ENCODE measurements around the gene OAT.

Gene OAT

DNA sequence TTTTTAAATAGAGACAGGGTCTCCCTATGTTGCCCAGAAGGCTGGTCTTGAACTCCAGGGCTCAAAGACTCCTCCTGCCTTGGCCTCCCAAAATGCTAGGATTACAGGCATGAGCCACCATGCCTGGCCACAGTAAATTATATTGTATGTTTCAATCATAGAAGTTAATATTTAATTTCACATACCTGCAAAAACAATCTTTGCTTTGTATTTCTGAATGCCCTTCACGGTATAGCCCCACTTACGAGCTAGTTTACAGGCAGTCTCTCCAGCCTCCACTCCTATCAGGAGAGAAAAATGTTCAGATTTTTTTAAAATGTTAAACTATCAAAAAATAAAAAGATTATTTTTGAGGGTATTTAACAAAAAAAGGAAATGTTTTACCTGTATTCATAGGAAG is 10.4 kb downstream of the OAT start:
- Histone ChIP-seq H3F3A (ENCODE audit: insufficient read depth, low read length) (peaks cover 6% of the 10 kb centered on the region; the same call in 1 of the 2 replicates), H3K27ac (ENCODE audit: low read length) (no peak overlapping the region), H3K9ac (ENCODE audit: low read length) (no peak overlapping the region), H3K4me1 (ENCODE audit: low read length) (peaks cover 5% of the 10 kb centered on the region; the same call in 1 of the 2 replicates), H2AFZ (ENCODE audit: low read length) (no peak overlapping the region), H3K79me2 (ENCODE audit: low read length) (peaks cover 13% of the 10 kb centered on the region; the same call in 1 of the 2 replicates), H4K20me1 (ENCODE audit: insufficient read depth, low read length) (no peaks in the 10 kb centered on the region), H3K9me3 (replicated peaks; ENCODE audit: insufficient read depth, low read length) (no peaks in the 10 kb centered on the region), H3K4me3 (ENCODE audit: low read length) (no peak overlapping the region), H3K9me2 (replicated peaks; ENCODE audit: insufficient read depth, low read length) (no peaks in the 10 kb centered on the region), H3K36me3 (replicated peaks; ENCODE audit: insufficient read depth, low read length) (no peaks in the 10 kb centered on the region; the same call in 1 of the 2 replicates), H3K27me3 (replicated peaks; ENCODE audit: insufficient read depth, low read length) (no peaks in the 10 kb centered on the region), H3K4me2 (ENCODE audit: low read depth, low read length) (no peak overlapping the region)
- TF ChIP-seq EZH2phosphoT487 (IDR thresholded peaks at IDR 0.05; ENCODE audit: low read length) (no peak), EZH2 (optimal IDR thresholded peaks at IDR 0.05; ENCODE audit: low read depth, low read length) (no peak)
- TF ChIP-seq, protein P1, sequence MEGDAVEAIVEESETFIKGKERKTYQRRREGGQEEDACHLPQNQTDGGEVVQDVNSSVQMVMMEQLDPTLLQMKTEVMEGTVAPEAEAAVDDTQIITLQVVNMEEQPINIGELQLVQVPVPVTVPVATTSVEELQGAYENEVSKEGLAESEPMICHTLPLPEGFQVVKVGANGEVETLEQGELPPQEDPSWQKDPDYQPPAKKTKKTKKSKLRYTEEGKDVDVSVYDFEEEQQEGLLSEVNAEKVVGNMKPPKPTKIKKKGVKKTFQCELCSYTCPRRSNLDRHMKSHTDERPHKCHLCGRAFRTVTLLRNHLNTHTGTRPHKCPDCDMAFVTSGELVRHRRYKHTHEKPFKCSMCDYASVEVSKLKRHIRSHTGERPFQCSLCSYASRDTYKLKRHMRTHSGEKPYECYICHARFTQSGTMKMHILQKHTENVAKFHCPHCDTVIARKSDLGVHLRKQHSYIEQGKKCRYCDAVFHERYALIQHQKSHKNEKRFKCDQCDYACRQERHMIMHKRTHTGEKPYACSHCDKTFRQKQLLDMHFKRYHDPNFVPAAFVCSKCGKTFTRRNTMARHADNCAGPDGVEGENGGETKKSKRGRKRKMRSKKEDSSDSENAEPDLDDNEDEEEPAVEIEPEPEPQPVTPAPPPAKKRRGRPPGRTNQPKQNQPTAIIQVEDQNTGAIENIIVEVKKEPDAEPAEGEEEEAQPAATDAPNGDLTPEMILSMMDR (IDR thresholded peaks at IDR 0.05; ENCODE audit: low read length), result no peak
- DNase-seq, result no peak

DNA sequence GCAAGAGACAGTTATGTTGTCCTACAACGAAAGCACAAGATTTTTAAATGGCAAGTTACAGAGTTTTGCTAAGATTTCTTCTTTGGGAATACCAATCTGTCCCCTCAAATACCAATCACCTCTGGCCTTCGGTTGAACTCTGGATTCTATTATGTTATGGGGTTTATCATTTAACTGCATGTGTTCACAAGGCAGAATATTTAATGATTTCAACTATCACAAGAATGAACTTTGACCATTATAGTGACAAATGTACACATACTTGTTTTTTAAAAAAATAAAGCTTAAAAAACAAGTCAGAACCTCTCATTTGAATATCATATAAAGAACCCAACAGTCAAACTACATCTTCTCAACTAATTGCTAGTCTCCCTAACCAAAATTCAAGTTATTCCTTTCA is 11.3 kb downstream of the OAT start:
- Histone ChIP-seq H2AFZ (ENCODE audit: low read length) (no peak overlapping the region), H3K27me3 (replicated peaks; ENCODE audit: insufficient read depth, low read length) (no peaks in the 10 kb centered on the region), H3K36me3 (replicated peaks; ENCODE audit: insufficient read depth, low read length) (no peaks in the 10 kb centered on the region; the same call in 1 of the 2 replicates), H3F3A (ENCODE audit: insufficient read depth, low read length) (peaks cover 6% of the 10 kb centered on the region; the same call in 1 of the 2 replicates), H3K9me2 (replicated peaks; ENCODE audit: insufficient read depth, low read length) (no peaks in the 10 kb centered on the region), H3K27ac (ENCODE audit: low read length) (no peak overlapping the region), H3K4me1 (ENCODE audit: low read length) (peaks cover 10% of the 10 kb centered on the region; the same call in 1 of the 2 replicates), H3K4me2 (ENCODE audit: low read depth, low read length) (no peak overlapping the region), H4K20me1 (ENCODE audit: insufficient read depth, low read length) (no peaks in the 10 kb centered on the region), H3K4me3 (ENCODE audit: low read length) (no peak overlapping the region), H3K9me3 (replicated peaks; ENCODE audit: insufficient read depth, low read length) (no peaks in the 10 kb centered on the region), H3K79me2 (ENCODE audit: low read length) (peaks cover 5% of the 10 kb centered on the region; the same call in 1 of the 2 replicates), H3K9ac (ENCODE audit: low read length) (no peak overlapping the region)
- TF ChIP-seq, protein P1 (IDR thresholded peaks at IDR 0.05; ENCODE audit: low read length), result no peak
- DNase-seq, result no peak

DNA sequence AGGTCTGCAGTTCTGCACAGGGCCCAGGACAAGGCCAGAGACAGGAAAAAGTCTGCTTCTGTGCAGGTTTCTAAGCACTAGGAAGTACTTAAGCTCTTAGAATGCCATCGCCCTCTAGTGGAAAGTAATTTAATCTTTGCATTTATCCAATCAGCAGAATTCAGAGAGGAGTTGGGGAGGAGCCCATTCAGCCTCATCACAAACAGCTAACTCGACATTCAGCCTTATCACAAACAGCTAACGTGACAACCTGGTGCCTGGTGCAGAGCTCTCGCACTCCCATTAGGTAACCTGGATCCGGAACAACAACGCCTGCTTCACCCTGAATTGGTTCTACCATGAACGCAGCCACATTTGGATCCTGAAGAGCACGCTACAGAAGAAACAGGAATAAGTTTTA is 15.2 kb downstream of the OAT start:
- Histone ChIP-seq H3K9ac (ENCODE audit: low read length) (no peak overlapping the region), H2AFZ (ENCODE audit: low read length) (no peak overlapping the region)

More for the DNA sequence above, 15.2 kb downstream of the OAT start:
- TF ChIP-seq, protein P1 (IDR thresholded peaks at IDR 0.05; ENCODE audit: low read length), result peak; percentile 74
- no peak for TF ChIP-seq EZH2phosphoT487 (IDR thresholded peaks at IDR 0.05; ENCODE audit: low read length)
- Histone ChIP-seq H3K9me3 (replicated peaks; ENCODE audit: insufficient read depth, low read length) (no peaks in the 10 kb centered on the region), H3K4me2 (ENCODE audit: low read depth, low read length) (peak overlapping the region; percentile 22; the same call in 1 of the 2 replicates), H3K36me3 (replicated peaks; ENCODE audit: insufficient read depth, low read length) (no peaks in the 10 kb centered on the region; the same call in 1 of the 2 replicates), H3K4me1 (ENCODE audit: low read length) (peaks cover 10% of the 10 kb centered on the region; the same call in 1 of the 2 replicates), H3K27me3 (replicated peaks; ENCODE audit: insufficient read depth, low read length) (no peaks in the 10 kb centered on the region), H3K27ac (ENCODE audit: low read length) (no peak overlapping the region), H3K79me2 (ENCODE audit: low read length) (no peaks in the 10 kb centered on the region), H3K4me3 (ENCODE audit: low read length) (no peak overlapping the region), H3K9me2 (replicated peaks; ENCODE audit: insufficient read depth, low read length) (no peaks in the 10 kb centered on the region), H4K20me1 (ENCODE audit: insufficient read depth, low read length) (no peaks in the 10 kb centered on the region), H3F3A (ENCODE audit: insufficient read depth, low read length) (peaks cover 6% of the 10 kb centered on the region; the same call in 1 of the 2 replicates)
- peak; percentile 93 for DNase-seq

All from MM.1S (cell line).